H1 (cell line): Measurements from ENCODE around the gene SLAIN2. TPM values are rescaled to one million over a fixed set of nuclear protein-coding genes. Genes with fewer than 3 reads are reported as not detected.

Experiments
- CTCF ChIA-PET: fragments of 300-600 bp; sonication (Branson Sonifier 250); formaldehyde crosslinking; loops from one replicate; lab custom pipeline; 2021; ENCODE audit not compliant: partially characterized antibody; lab: Charles Lee
- POLR2A ChIA-PET: fragments of 300-600 bp; sonication (Branson Sonifier 250); formaldehyde crosslinking; loops from one replicate; lab custom pipeline; 2021; ENCODE audit warnings: inconsistent platforms; ENCODE audit not compliant: partially characterized antibody; lab: Charles Lee
- DNase-seq, 2 experiments: peaks; one replicate each; pipeline versions ENCODE4 v3.0.0 to v3.0.0-alpha.2; 2010 to 2022; ENCODE audit warnings: low spot score in 2 of 2, low read depth in 1 of 2, mixed read lengths in 1 of 2
- FAIRE-seq: peaks from 2 replicates; lab custom pipeline; 2011; peaks lifted over from hg19 to GRCh38; lab: Jason Lieb, UNC
- H2AFZ ChIP-seq: 2 replicates; pipeline ENCODE4 v1.8.1; 2012; ENCODE audit warnings: low read length, inconsistent platforms
- H2AK5ac ChIP-seq: 2 replicates; pipeline ENCODE4 v1.6.1; 2013; ENCODE audit warnings: low read depth, low read length
- H2BK120ac ChIP-seq: replicated peaks from 2 replicates; pipeline ENCODE3; 2013; ENCODE audit warnings: low read depth, low read length, inconsistent platforms
- H2BK12ac ChIP-seq: 2 replicates; pipeline ENCODE4 v1.6.1; 2013; ENCODE audit warnings: low read depth, low read length
- H2BK15ac ChIP-seq: 2 replicates; pipeline ENCODE4 v1.6.1; 2013; ENCODE audit warnings: low read length
- H2BK20ac ChIP-seq: 2 replicates; pipeline ENCODE4 v1.6.1; 2013; ENCODE audit warnings: low read length
- H2BK5ac ChIP-seq: 2 replicates; pipeline ENCODE4 v1.6.1; 2013; ENCODE audit warnings: low read depth, low read length
- H3K14ac ChIP-seq: 2 replicates; pipeline ENCODE4 v1.6.1; 2013; ENCODE audit warnings: inconsistent platforms; ENCODE audit not compliant: insufficient read length
- H3K18ac ChIP-seq: 2 replicates; pipeline ENCODE4 v1.6.1; 2013; ENCODE audit warnings: low read length; ENCODE audit errors: extremely low read depth
- H3K23ac ChIP-seq: 2 replicates; pipeline ENCODE4 v1.6.1; 2013; ENCODE audit warnings: inconsistent platforms; ENCODE audit not compliant: insufficient read length
- H3K23me2 ChIP-seq: 2 replicates; pipeline ENCODE4 v1.6.1; 2013; ENCODE audit warnings: low read depth, low read length
- H3K27ac ChIP-seq: 2 replicates; pipeline ENCODE4 v1.6.1; 2011; ENCODE audit warnings: low read depth, low read length, inconsistent platforms
- H3K27me3 ChIP-seq, 4 experiments: replicated peaks in 1 of 4; 1 replicate in 1 of 4; 2 replicates in 3 of 4; pipeline versions ENCODE4 v1.6.1 to v1.8.1; 2011 to 2013; ENCODE audit warnings: low read length in 3 of 4, mild to moderate bottlenecking in 3 of 4, inconsistent platforms in 2 of 4, mixed read lengths in 2 of 4, moderate library complexity in 1 of 4; ENCODE audit not compliant: control insufficient read depth in 3 of 4, insufficient read depth in 3 of 4; ENCODE audit errors: extremely low read depth in 1 of 4
- H3K36me3 ChIP-seq, 4 experiments: 2 replicates each; pipeline versions ENCODE4 v1.6.1 to v1.8.1; 2011 to 2013; ENCODE audit warnings: mild to moderate bottlenecking in 4 of 4, low read length in 3 of 4, moderate library complexity in 2 of 4, control low read depth in 1 of 4, inconsistent platforms in 1 of 4; ENCODE audit not compliant: insufficient read depth in 4 of 4, control insufficient read depth in 2 of 4
- H3K4ac ChIP-seq: replicated peaks from 2 replicates; pipeline ENCODE3; 2013; ENCODE audit warnings: low read length, low read depth, mixed read lengths, inconsistent platforms; ENCODE audit not compliant: insufficient read length
- H3K4me1 ChIP-seq, 4 experiments: replicated peaks in 1 of 4; 1 replicate in 1 of 4; 2 replicates in 3 of 4; pipeline versions ENCODE4 v1.6.1 to v1.8.1; 2011 to 2013; ENCODE audit warnings: low read length in 3 of 4, inconsistent platforms in 2 of 4, mixed read lengths in 1 of 4; ENCODE audit not compliant: insufficient read depth in 4 of 4, control insufficient read depth in 3 of 4
- H3K4me2 ChIP-seq, 2 experiments: 2 replicates each; pipeline versions ENCODE4 v1.6.1 to v1.8.1; 2011 to 2013; ENCODE audit warnings: low read depth in 2 of 2, low read length in 2 of 2, control low read depth in 1 of 2, inconsistent platforms in 1 of 2, mild to moderate bottlenecking in 1 of 2; ENCODE audit not compliant: insufficient read depth in 1 of 2
- H3K4me3 ChIP-seq, 4 experiments: fragments of 200-600, 300-600 bp in 1 of 4; sonication (generic), shearing (Covaris generic), sonication (Bioruptor Twin) in 1 of 4; 2 replicates each; pipeline versions ENCODE4 v1.5.1 to v1.8.1; 2011 to 2016; ENCODE audit warnings: low read length in 4 of 4, low read depth in 3 of 4, control low read depth in 2 of 4, inconsistent platforms in 2 of 4, mild to moderate bottlenecking in 2 of 4, mixed read lengths in 1 of 4, moderate library complexity in 1 of 4; ENCODE audit not compliant: insufficient read depth in 2 of 4; ENCODE audit errors: extremely low read depth in 1 of 4
- H3K56ac ChIP-seq: replicated peaks from 2 replicates; pipeline ENCODE3; 2013; ENCODE audit warnings: low read depth, mild to moderate bottlenecking, mixed read lengths, low read length, inconsistent platforms; ENCODE audit not compliant: insufficient read length
- H3K79me1 ChIP-seq: 2 replicates; pipeline ENCODE4 v1.6.1; 2013; ENCODE audit warnings: low read depth, low read length, control low read depth
- H3K79me2 ChIP-seq, 2 experiments: 2 replicates each; pipeline versions ENCODE4 v1.6.1 to v1.8.1; 2012 to 2013; ENCODE audit warnings: low read length in 2 of 2, mild to moderate bottlenecking in 2 of 2, inconsistent platforms in 1 of 2; ENCODE audit not compliant: insufficient read depth in 2 of 2, control insufficient read depth in 1 of 2
- H3K9ac ChIP-seq, 4 experiments: replicated peaks in 1 of 4; 1 replicate in 1 of 4; 2 replicates in 3 of 4; pipeline versions ENCODE4 v1.6.1 to v1.8.1; 2011 to 2013; ENCODE audit warnings: low read depth in 3 of 4, low read length in 3 of 4, control low read depth in 2 of 4, mild to moderate bottlenecking in 2 of 4, moderate library complexity in 2 of 4, inconsistent platforms in 1 of 4; ENCODE audit errors: extremely low read depth in 1 of 4
- H3K9me3 ChIP-seq, 2 experiments: 2 replicates each; pipeline versions ENCODE4 v1.6.1 to v1.8.1; 2012 to 2013; ENCODE audit warnings: mild to moderate bottlenecking in 2 of 2, moderate library complexity in 2 of 2, control low read depth in 1 of 2, inconsistent platforms in 1 of 2, low read depth in 1 of 2, low read length in 1 of 2, mixed read lengths in 1 of 2; ENCODE audit not compliant: insufficient read depth in 2 of 2
- H4K20me1 ChIP-seq, 2 experiments: replicated peaks in 1 of 2; 2 replicates each; pipeline versions ENCODE3 to v1.8.1; 2011 to 2013; ENCODE audit warnings: inconsistent platforms in 2 of 2, low read length in 2 of 2, mild to moderate bottlenecking in 1 of 2; ENCODE audit not compliant: insufficient read depth in 2 of 2, control insufficient read depth in 1 of 2
- H4K5ac ChIP-seq: 2 replicates; pipeline ENCODE4 v1.6.1; 2013; ENCODE audit warnings: low read length, low read depth, mixed read lengths, inconsistent platforms; ENCODE audit not compliant: insufficient read length
- H4K8ac ChIP-seq: 2 replicates; pipeline ENCODE4 v1.8.0; 2013; ENCODE audit warnings: mild to moderate bottlenecking, moderate library complexity, low read length, inconsistent platforms; ENCODE audit not compliant: insufficient read depth; ENCODE audit errors: extremely low read depth
- H4K91ac ChIP-seq: replicated peaks from 2 replicates; pipeline ENCODE3; 2013; ENCODE audit warnings: low read length, mixed read lengths, inconsistent platforms; ENCODE audit not compliant: insufficient read length
- ASH2L ChIP-seq: fragments of 200-600, 300-600 bp; sonication (generic); IDR thresholded peaks from one replicate; pipeline ENCODE4 v1.7.1; 2017; ENCODE audit warnings: low read length
- CHD1 ChIP-seq: IDR thresholded peaks from 2 replicates; pipeline ENCODE4 v1.6.1; 2012; ENCODE audit warnings: low read depth, low read length, improper control_type of control experiment
- EZH2 ChIP-seq: fragments of 200-600 bp; sonication (generic); IDR thresholded peaks from 2 replicates; pipeline ENCODE4 v1.7.1; 2012; ENCODE audit warnings: low read depth, mild to moderate bottlenecking, moderate library complexity, low read length, inconsistent platforms; ENCODE audit not compliant: severe bottlenecking
- FOSL1 ChIP-seq: IDR thresholded peaks from 2 replicates; pipeline ENCODE4 v1.6.1; 2011; ENCODE audit warnings: mild to moderate bottlenecking, low read depth, low read length, moderate library complexity; ENCODE audit not compliant: insufficient read depth
- GTF2F1 ChIP-seq: IDR thresholded peaks from 2 replicates; pipeline ENCODE4 v1.6.1; 2012; ENCODE audit warnings: low read depth, low read length, improper control_type of control experiment, borderline replicate concordance
- KDM5A ChIP-seq: fragments of 200-600 bp; IDR thresholded peaks from 2 replicates; pipeline ENCODE4 v1.7.1; 2012; ENCODE audit warnings: mild to moderate bottlenecking, low read length, inconsistent platforms, mixed read lengths
- SIX5 ChIP-seq: IDR thresholded peaks from 2 replicates; pipeline ENCODE4 v1.6.1; 2011; ENCODE audit warnings: mild to moderate bottlenecking, low read depth, low read length
- TEAD4 ChIP-seq: IDR thresholded peaks from 2 replicates; pipeline ENCODE4 v1.6.1; 2012; ENCODE audit warnings: low read depth, low read length, inconsistent platforms, mixed read lengths
- WGBS, 2 experiments: shearing (Covaris generic) in 1 of 2; methylation state at CpG; one replicate each; pipeline versions ENCODE4 v1.1.6 to v1.1.7; 2013 to 2015; ENCODE audit warnings: low lambda C conversion rate in 2 of 2, mixed read lengths in 2 of 2, inconsistent platforms in 1 of 2, low coverage in 1 of 2, missing lambda C conversion rate in 1 of 2; ENCODE audit not compliant: insufficient replicate concordance in 2 of 2, insufficient coverage in 1 of 2, insufficient read length in 1 of 2; ENCODE audit errors: extremely low coverage in 1 of 2, missing lambda C conversion rate in 1 of 2; 5-methylcytosine and 5-hydroxymethylcytosine counted together
- polyA plus RNA-seq, 7 experiments: library from polyadenylated mRNA; depleted of rRNA in 3 of 7; stranded (reverse) in 5 of 7; unstranded in 2 of 7; fragments of >200 nt in 5 of 7; fragments of 200-250 nt in 2 of 7; gene quantifications; 1 replicate in 5 of 7; 2 replicates in 1 of 7; 4 replicates in 1 of 7; pipeline versions ENCODE4 v1.2.1 to v1.2.3, GENCODE V29; 2011 to 2013; ENCODE audit warnings: missing spikeins in 2 of 7, mixed read lengths in 2 of 7
- total RNA-seq: library from RNA; stranded (reverse); fragmentation: NEBNext Ultra II Directional; extraction: Animal tissue kit (Norgen Biotek cat#: 25700); gene quantifications from 2 replicates; pipeline ENCODE4 v1.2.1, GENCODE V29; 2021
- TF ChIP-seq, protein P1 (sequence below), 3 experiments: IDR thresholded peaks; 1 replicate in 2 of 3; 2 replicates in 1 of 3; pipeline versions ENCODE4 v1.5.1 to v1.6.1; 2011; ENCODE audit warnings: low read length in 3 of 3, mild to moderate bottlenecking in 3 of 3, inconsistent platforms in 2 of 3, low read depth in 1 of 3, moderate library complexity in 1 of 3; ENCODE audit not compliant: insufficient read depth in 1 of 3; ENCODE audit errors: control extremely low read depth in 1 of 3
- TF ChIP-seq, protein P2 (sequence below): IDR thresholded peaks from 2 replicates; pipeline ENCODE4 v1.6.1; 2012; ENCODE audit warnings: low read length, inconsistent platforms

The SLAIN2 gene
- total and polyA plus RNA-seq, 2 of the 8 experiments (the other 6 are each of a cell fraction or from before 2014, with no cell fraction given), result 8.2 to 40.0 TPM

DNA sequence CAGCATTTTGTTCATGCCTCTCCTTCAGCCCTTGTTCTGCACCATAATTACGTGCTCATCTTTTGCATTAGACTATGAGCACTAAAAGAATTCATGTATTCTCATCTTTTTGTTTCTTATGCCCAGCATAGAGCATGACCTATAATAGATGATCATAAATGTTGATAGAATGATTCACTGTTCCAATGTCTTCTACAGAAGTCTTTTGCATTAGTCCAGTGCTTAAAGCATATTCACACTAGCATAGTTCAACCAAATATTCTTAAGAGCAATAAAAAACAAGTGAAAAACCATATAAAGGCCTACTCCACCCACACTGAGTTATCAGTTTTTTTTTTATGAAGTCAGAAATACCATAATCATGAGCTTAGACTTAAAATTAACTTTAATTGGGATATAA is 105.3 kb downstream of the SLAIN2 start:
- Histone ChIP-seq H2BK12ac (no peak overlapping the region), H2AK5ac (no peak overlapping the region), H4K20me1 (no peaks in the 10 kb centered on the region), H3K4me3 (no peak overlapping the region), H2AFZ (no peak overlapping the region), H3K27ac (no peak overlapping the region), H2BK20ac (no peak overlapping the region), H2BK5ac (no peak overlapping the region), H3K23ac (no peak overlapping the region), H3K4ac (no peak overlapping the region), H3K4me2 (no peak overlapping the region), H3K9me3 (no peaks in the 10 kb centered on the region), H2BK120ac (no peak overlapping the region), H4K91ac (no peak overlapping the region), H3K14ac (no peak overlapping the region), H3K79me2 (no peaks in the 10 kb centered on the region), H2BK15ac (no peak overlapping the region), H3K79me1 (no peaks in the 10 kb centered on the region), H3K9ac (no peak overlapping the region), H4K8ac (no peak overlapping the region), H3K36me3 (no peaks in the 10 kb centered on the region), H3K23me2 (no peaks in the 10 kb centered on the region), H4K5ac (no peak overlapping the region), H3K56ac (no peak overlapping the region), H3K18ac (no peak overlapping the region), H3K27me3 (no peaks in the 10 kb centered on the region), H3K4me1 (no peaks in the 10 kb centered on the region)
- FAIRE-seq (no peak), DNase-seq (no peak)
- 84% methylated on average over 1 of the region's 1 CpG; no CpG with 5 or more reads in 1 of the 2 experiments for WGBS, 2 experiments
- ChIA-PET CTCF (interaction anchor here (0.7 to 2.8 kb wide), 14 partner anchors 8 to 319 kb away, joined by 3 to 9 read pairs (median 3); no protein-coding TSS in a partner anchor), POLR2A (no interaction called here)
- TF ChIP-seq SIX5, result no peak
- no peak for TF ChIP-seq TEAD4
- no peak for TF ChIP-seq ASH2L
- no peak for TF ChIP-seq EZH2
- TF ChIP-seq, protein P1, sequence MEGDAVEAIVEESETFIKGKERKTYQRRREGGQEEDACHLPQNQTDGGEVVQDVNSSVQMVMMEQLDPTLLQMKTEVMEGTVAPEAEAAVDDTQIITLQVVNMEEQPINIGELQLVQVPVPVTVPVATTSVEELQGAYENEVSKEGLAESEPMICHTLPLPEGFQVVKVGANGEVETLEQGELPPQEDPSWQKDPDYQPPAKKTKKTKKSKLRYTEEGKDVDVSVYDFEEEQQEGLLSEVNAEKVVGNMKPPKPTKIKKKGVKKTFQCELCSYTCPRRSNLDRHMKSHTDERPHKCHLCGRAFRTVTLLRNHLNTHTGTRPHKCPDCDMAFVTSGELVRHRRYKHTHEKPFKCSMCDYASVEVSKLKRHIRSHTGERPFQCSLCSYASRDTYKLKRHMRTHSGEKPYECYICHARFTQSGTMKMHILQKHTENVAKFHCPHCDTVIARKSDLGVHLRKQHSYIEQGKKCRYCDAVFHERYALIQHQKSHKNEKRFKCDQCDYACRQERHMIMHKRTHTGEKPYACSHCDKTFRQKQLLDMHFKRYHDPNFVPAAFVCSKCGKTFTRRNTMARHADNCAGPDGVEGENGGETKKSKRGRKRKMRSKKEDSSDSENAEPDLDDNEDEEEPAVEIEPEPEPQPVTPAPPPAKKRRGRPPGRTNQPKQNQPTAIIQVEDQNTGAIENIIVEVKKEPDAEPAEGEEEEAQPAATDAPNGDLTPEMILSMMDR (IDR thresholded peaks at IDR 0.05; ENCODE audit: control extremely low read depth in 1 of 3, insufficient read depth in 1 of 3, low read depth in 1 of 3, low read length in 3 of 3), result no peak
- no peak for TF ChIP-seq CHD1
- TF ChIP-seq KDM5A, result no peak
- no peak for TF ChIP-seq FOSL1
- TF ChIP-seq, protein P2, sequence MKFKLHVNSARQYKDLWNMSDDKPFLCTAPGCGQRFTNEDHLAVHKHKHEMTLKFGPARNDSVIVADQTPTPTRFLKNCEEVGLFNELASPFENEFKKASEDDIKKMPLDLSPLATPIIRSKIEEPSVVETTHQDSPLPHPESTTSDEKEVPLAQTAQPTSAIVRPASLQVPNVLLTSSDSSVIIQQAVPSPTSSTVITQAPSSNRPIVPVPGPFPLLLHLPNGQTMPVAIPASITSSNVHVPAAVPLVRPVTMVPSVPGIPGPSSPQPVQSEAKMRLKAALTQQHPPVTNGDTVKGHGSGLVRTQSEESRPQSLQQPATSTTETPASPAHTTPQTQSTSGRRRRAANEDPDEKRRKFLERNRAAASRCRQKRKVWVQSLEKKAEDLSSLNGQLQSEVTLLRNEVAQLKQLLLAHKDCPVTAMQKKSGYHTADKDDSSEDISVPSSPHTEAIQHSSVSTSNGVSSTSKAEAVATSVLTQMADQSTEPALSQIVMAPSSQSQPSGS, result no peak
- TF ChIP-seq GTF2F1, result no peak
